OCI-LY1 (cell line): ENCODE measurements around the gene RAD51B.

Experiments used
- H2AFZ ChIP-seq: fragments of 200-600 bp; sonication (generic), shearing (Covaris generic); 2 replicates; pipeline ENCODE4 v1.6.0; 2014; ENCODE audit warnings: antibody characterized with exemption, mild to moderate bottlenecking, low read length
- H3F3A ChIP-seq: fragments of 200-600 bp; sonication (generic), shearing (Covaris generic); 2 replicates; pipeline ENCODE4 v1.6.0; 2014; ENCODE audit warnings: mild to moderate bottlenecking, antibody characterized with exemption, low read length, moderate library complexity; ENCODE audit not compliant: insufficient read depth
- H3K27ac ChIP-seq: fragments of 200-600 bp; sonication (generic); 2 replicates; pipeline ENCODE4 v1.5.1; 2014; ENCODE audit warnings: low read length, mixed run types, mild to moderate bottlenecking, low read depth; ENCODE audit not compliant: poor library complexity, severe bottlenecking
- H3K27me3 ChIP-seq: fragments of 200-600 bp; sonication (generic); 2 replicates; pipeline ENCODE4 v1.6.0; 2014; ENCODE audit warnings: antibody characterized with exemption, mild to moderate bottlenecking, low read length, moderate library complexity; ENCODE audit not compliant: insufficient read depth
- H3K36me3 ChIP-seq: fragments of 200-600 bp; sonication (generic); 2 replicates; pipeline ENCODE4 v1.6.1; 2014; ENCODE audit warnings: mild to moderate bottlenecking, antibody characterized with exemption, low read length, moderate library complexity, mixed read lengths; ENCODE audit not compliant: insufficient read depth
- H3K4me1 ChIP-seq: fragments of 200-600 bp; sonication (generic); 2 replicates; pipeline ENCODE4 v1.5.1; 2014; ENCODE audit warnings: mild to moderate bottlenecking, low read length, moderate library complexity; ENCODE audit not compliant: insufficient read depth, severe bottlenecking
- H3K4me2 ChIP-seq: fragments of 200-600 bp; sonication (generic), shearing (Covaris generic); 2 replicates; pipeline ENCODE4 v1.6.1; 2014; ENCODE audit warnings: low read length
- H3K4me3 ChIP-seq: fragments of 200-600 bp; sonication (generic); 2 replicates; pipeline ENCODE4 v1.5.1; 2014; ENCODE audit warnings: low read length, low read depth, mild to moderate bottlenecking, mixed read lengths; ENCODE audit not compliant: poor library complexity, severe bottlenecking
- H3K79me2 ChIP-seq: fragments of 200-600 bp; shearing (Covaris generic); 2 replicates; pipeline ENCODE4 v1.6.1; 2016; ENCODE audit warnings: mixed run types, low read length, mixed read lengths; ENCODE audit not compliant: insufficient read depth
- H3K9ac ChIP-seq: fragments of 200-600 bp; sonication (generic), shearing (Covaris generic); 2 replicates; pipeline ENCODE4 v1.6.1; 2014; ENCODE audit warnings: mild to moderate bottlenecking, low read length, mixed read lengths
- H3K9me2 ChIP-seq: fragments of 200-600 bp; sonication (generic), shearing (Covaris generic); 2 replicates; pipeline ENCODE4 v1.6.1; 2014; ENCODE audit warnings: low read depth, mild to moderate bottlenecking, low read length, mixed read lengths
- H3K9me3 ChIP-seq: fragments of 200-600 bp; shearing (Covaris generic); 2 replicates; pipeline ENCODE4 v1.6.1; 2014; ENCODE audit warnings: low read length, mixed read lengths
- H4K20me1 ChIP-seq: fragments of 200-600 bp; sonication (generic), shearing (Covaris generic); 2 replicates; pipeline ENCODE4 v1.6.0; 2016; ENCODE audit warnings: mild to moderate bottlenecking, low read length; ENCODE audit not compliant: insufficient read depth
- CTCF ChIP-seq: fragments of 200-600 bp; sonication (generic), shearing (Covaris generic); IDR thresholded peaks from 2 replicates; pipeline ENCODE4 v1.5.1; 2017; ENCODE audit warnings: mild to moderate bottlenecking, antibody characterized with exemption, low read length, moderate library complexity, mixed read lengths
- EZH2 ChIP-seq: fragments of 200-600 bp; sonication (generic), shearing (Covaris generic); IDR thresholded peaks from 2 replicates; pipeline ENCODE4 v1.8.0; 2017; ENCODE audit warnings: borderline replicate concordance, mixed run types, mild to moderate bottlenecking, antibody characterized with exemption, low read length, moderate library complexity, mixed read lengths

Gene RAD51B

GRCh38 chr14:68774771-68775613 lies 955.4 kb downstream of the RAD51B start:
- Histone ChIP-seq H2AFZ (no peak overlapping the region), H3K79me2 (no peaks in the 10 kb centered on the region), H3K4me2 (no peak overlapping the region), H3K4me1 (peaks cover 3% of the 10 kb centered on the region), H3K9me2 (no peaks in the 10 kb centered on the region), H3K36me3 (no peaks in the 10 kb centered on the region), H3K4me3 (no peak overlapping the region), H3K9me3 (no peaks in the 10 kb centered on the region), H3F3A (no peaks in the 10 kb centered on the region), H3K27ac (no peak overlapping the region), H3K9ac (no peak overlapping the region), H4K20me1 (no peaks in the 10 kb centered on the region), H3K27me3 (no peaks in the 10 kb centered on the region)
- TF ChIP-seq CTCF, result no peak

GRCh38 chr14:68775614-68776126 lies 956.1 kb downstream of the RAD51B start:
- peak; percentile 41 for TF ChIP-seq CTCF
- no peak for TF ChIP-seq EZH2
- Histone ChIP-seq H3K4me2 (no peak overlapping the region), H3K4me3 (no peak overlapping the region), H3K9me2 (no peaks in the 10 kb centered on the region), H3K36me3 (no peaks in the 10 kb centered on the region), H3K27ac (no peak overlapping the region), H4K20me1 (no peaks in the 10 kb centered on the region), H3K4me1 (peaks cover 10% of the 10 kb centered on the region), H3F3A (no peaks in the 10 kb centered on the region), H3K9ac (no peak overlapping the region), H3K9me3 (no peaks in the 10 kb centered on the region), H3K27me3 (no peaks in the 10 kb centered on the region), H3K79me2 (no peaks in the 10 kb centered on the region), H2AFZ (no peak overlapping the region)

- no peak overlapping the region for H3K27ac ChIP-seq
- H3K4me3 ChIP-seq, result no peak overlapping the region
- no peaks in the 10 kb centered on the region for H3F3A ChIP-seq
- H3K79me2 ChIP-seq, result no peaks in the 10 kb centered on the region
- H3K4me1 ChIP-seq, result peaks cover 22% of the 10 kb centered on the region
- H3K27me3 ChIP-seq, result no peaks in the 10 kb centered on the region
- TF ChIP-seq CTCF, result no peak
- no peak for TF ChIP-seq EZH2
- H4K20me1 ChIP-seq, result no peaks in the 10 kb centered on the region
- H3K9me2 ChIP-seq, result no peaks in the 10 kb centered on the region
- no peaks in the 10 kb centered on the region for H3K9me3 ChIP-seq
- H2AFZ ChIP-seq, result no peak overlapping the region
- no peaks in the 10 kb centered on the region for H3K36me3 ChIP-seq
- H3K9ac ChIP-seq, result no peak overlapping the region
- no peak overlapping the region for H3K4me2 ChIP-seq
These were observed 958.1 kb downstream of the RAD51B start for GRCh38 chr14:68777644-68778043.
